Adrenal gland (tissue), 12 donors: ENCODE results near the gene TMEM250. TPM values are rescaled to one million over a fixed set of nuclear protein-coding genes. Genes with fewer than 3 reads are reported as not detected.

Experiments
- DNase-seq, 7 donors: peaks; one replicate each; pipeline ENCODE4 v3.0.0-alpha.2; 2019 to 2020
- H3K27ac ChIP-seq, 5 donors: fragments of 200-600 bp; sonication (generic) in 4 of 5; 1 replicate in 3 of 5; 2 replicates in 2 of 5; pipeline versions ENCODE4 v1.5.1 to v1.8.0; 2016 to 2020; ENCODE audit warnings: mild to moderate bottlenecking in 1 of 5
- H3K27me3 ChIP-seq: fragments of 200-600 bp; 2 replicates; pipeline ENCODE4 v1.8.0; 2021
- H3K36me3 ChIP-seq, 2 donors: fragments of 200-600 bp; replicated peaks in 1 of 2; 1 replicate in 1 of 2; 2 replicates in 1 of 2; pipeline versions ENCODE4 v1.5.1 to v1.8.0; 2018 to 2022
- H3K4me1 ChIP-seq, 2 donors: fragments of 200-600 bp; replicated peaks in 1 of 2; 1 replicate in 1 of 2; 2 replicates in 1 of 2; pipeline versions ENCODE4 v1.5.1 to v1.8.0; 2018 to 2021
- H3K4me3 ChIP-seq, 4 donors: fragments of 200-600 bp; sonication (generic) in 3 of 4; one replicate each; pipeline ENCODE4 v1.5.1; 2016 to 2018
- H3K9me3 ChIP-seq, 3 donors: fragments of 200-600 bp; sonication (generic) in 1 of 3; replicated peaks in 1 of 3; 1 replicate in 2 of 3; 2 replicates in 1 of 3; pipeline versions ENCODE4 v1.5.1 to v1.8.0; 2016 to 2021
- POLR2A ChIP-seq, 2 donors: fragments of 450-650 bp; IDR thresholded peaks; one replicate each; pipeline ENCODE4 v1.6.1; 2017; ENCODE audit warnings: antibody characterized with exemption in 2 of 2, mild to moderate bottlenecking in 2 of 2, moderate library complexity in 1 of 2
- WGBS, 4 donors: extraction: QIAGEN DNeasy Blood & Tissue Kit in 2 of 4; methylation state at CpG; one replicate each; pipeline versions ENCODE4 v1.1.5 to v1.1.7; 2013 to 2017; 5-methylcytosine and 5-hydroxymethylcytosine counted together
- intact Hi-C, 2 donors: fragments of 100-400 bp; cut with DNase I; formaldehyde crosslinking; loops; one replicate each; pipeline versions ENCODE4 v1.14.1 to v1.15.0; 2022 to 2023
- polyA plus RNA-seq, 3 donors: library from polyadenylated mRNA; stranded (reverse); fragments of 200-250 nt in 2 of 3; fragments of 350-450 nt in 1 of 3; fragmentation: Illumina TruSeq in 1 of 3; extraction: RNeasy Lipid Tissue Mini Kit (QIAGEN cat#74804) in 1 of 3; gene quantifications; one replicate each; pipeline ENCODE4 v1.2.3, GENCODE V29; 2013 to 2014
- total RNA-seq, 9 donors: library from RNA; depleted of rRNA in 4 of 9; stranded (reverse); fragments of >200 nt in 4 of 9; fragments of 120-200 nt in 1 of 9; fragmentation: NEBNext Ultra II Directional in 1 of 9; extraction: Animal tissue kit (Norgen Biotek cat#: 25700) in 1 of 9; gene quantifications; one replicate each; pipeline versions ENCODE4 v1.1.0 to v1.2.4, GENCODE V29; 2013 to 2023
- TF ChIP-seq, protein P1 (sequence below), 6 experiments: fragments of 450-650 bp in 4 of 6; fragments of 200-600 bp in 2 of 6; sonication (generic) in 1 of 6; IDR thresholded peaks; 1 replicate in 5 of 6; 2 replicates in 1 of 6; pipeline versions ENCODE4 v1.5.1 to v1.8.0; 2016 to 2021; ENCODE audit warnings: antibody characterized with exemption in 6 of 6, mild to moderate bottlenecking in 2 of 6, moderate library complexity in 1 of 6
- donor health status: healthy with polysubstance abuse.
- donor health status: Bipolar disorder and iron deficiency.
- donor health status: DM: yes; HTN: yes; CAD: no.
- donor health status: DM: no; HTN: no; CAD: no.
- donor health status: DM: no; HTN: no; CAD: no.
- donor health status: DM: yes; HTN: yes; CAD: no.

TMEM250 gene
- total and polyA plus RNA-seq, 12 donors = 5.2 to 47.2 (median 28.0) TPM

DNA sequence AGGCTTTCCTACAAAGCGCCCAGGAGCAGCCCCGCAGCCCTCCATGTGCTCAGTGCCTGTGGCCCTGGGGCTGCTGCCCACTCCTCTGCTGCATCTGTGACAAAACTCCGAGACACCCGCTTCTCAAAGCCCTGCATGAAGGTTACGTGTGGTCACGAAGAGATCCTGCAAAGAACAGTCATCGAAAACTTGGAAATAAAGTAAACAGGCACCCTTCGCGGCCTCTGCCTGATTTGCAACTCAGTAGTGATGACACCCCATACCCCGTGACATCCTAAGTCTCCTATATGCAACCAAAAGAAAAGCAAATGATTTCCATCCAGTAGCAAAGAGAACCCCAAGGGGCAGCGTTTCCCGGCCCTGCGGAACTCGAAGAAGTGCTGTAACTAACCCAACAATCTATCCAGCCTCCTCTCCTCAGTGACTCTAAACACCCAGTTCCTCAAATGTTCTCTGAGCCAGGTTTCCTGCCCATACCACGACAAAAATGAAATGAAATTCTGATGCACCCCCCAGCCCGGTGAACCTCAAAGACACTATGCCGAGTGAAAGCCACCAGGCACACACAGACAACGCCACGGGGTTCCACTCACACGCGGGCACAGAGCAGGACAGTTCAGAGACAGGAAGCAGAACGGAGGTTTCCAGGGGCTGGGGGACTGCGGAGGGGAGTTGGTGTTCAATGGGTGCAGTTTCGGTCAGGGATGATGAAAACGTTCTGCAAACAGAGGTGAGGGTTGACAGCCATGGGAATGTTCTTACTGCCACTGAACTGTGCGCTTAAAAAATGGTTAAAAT, 42.6 kb downstream of the TMEM250 start:
- Histone ChIP-seq H3K27ac (no peak overlapping the region), H3K9me3 (no peaks in the 10 kb centered on the region), H3K36me3 (no peaks in the 10 kb centered on the region), H3K4me1 (peaks cover 12 to 14% of the 10 kb centered on the region in 2 donors), H3K4me3 (no peak overlapping the region), H3K27me3 (no peaks in the 10 kb centered on the region)
- WGBS, 4 donors = 76 to 86% (median 80%) methylated on average over 26 of the region's 26 CpGs
- intact Hi-C loops = loop anchor here in 1 of 2 donors (5.0 kb wide), 1 partner anchor 34 kb away; no protein-coding TSS in a partner anchor
- TF ChIP-seq, protein P1, sequence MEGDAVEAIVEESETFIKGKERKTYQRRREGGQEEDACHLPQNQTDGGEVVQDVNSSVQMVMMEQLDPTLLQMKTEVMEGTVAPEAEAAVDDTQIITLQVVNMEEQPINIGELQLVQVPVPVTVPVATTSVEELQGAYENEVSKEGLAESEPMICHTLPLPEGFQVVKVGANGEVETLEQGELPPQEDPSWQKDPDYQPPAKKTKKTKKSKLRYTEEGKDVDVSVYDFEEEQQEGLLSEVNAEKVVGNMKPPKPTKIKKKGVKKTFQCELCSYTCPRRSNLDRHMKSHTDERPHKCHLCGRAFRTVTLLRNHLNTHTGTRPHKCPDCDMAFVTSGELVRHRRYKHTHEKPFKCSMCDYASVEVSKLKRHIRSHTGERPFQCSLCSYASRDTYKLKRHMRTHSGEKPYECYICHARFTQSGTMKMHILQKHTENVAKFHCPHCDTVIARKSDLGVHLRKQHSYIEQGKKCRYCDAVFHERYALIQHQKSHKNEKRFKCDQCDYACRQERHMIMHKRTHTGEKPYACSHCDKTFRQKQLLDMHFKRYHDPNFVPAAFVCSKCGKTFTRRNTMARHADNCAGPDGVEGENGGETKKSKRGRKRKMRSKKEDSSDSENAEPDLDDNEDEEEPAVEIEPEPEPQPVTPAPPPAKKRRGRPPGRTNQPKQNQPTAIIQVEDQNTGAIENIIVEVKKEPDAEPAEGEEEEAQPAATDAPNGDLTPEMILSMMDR (IDR thresholded peaks at IDR 0.05) = no peak
- no peak for TF ChIP-seq POLR2A (IDR thresholded peaks at IDR 0.05)
- DNase-seq = no peak

DNA sequence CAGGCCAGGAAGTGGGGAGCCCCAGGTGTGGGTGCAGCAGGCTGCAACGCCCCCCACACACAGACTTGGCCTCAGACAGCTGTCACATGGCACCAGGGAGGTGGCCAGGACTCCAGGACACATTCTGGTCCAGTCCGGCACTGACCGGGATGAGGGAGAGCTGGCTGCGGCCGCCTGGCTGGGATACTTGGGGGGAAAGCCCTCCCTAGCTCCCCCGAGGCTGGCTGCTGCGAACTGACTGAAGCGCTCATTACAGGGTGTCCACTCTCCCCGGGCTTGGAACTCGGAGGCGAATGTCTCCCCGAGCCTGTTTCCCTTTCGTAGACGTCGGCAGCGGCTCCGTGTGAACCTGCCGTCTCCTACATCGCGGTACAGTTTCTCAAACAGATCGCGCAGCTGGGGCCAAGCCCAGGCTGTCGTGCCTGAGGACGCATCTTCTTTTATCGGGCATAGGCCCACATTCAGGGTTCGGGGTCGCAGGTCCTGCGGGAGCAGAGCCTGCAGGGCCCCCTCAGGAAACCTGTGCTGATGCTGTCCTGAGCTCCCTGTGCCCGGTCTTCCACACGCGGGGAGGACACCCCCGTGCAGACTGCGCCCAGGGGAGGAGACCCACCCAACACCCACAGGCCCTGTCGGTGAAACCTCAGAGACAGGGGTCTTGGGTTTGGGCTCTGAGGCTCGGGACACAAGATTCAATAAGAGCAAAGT, 43.4 kb downstream of the TMEM250 start:
- TF ChIP-seq POLR2A (IDR thresholded peaks at IDR 0.05) = no peak
- TF ChIP-seq, protein P1 (IDR thresholded peaks at IDR 0.05) = no peak

DNA sequence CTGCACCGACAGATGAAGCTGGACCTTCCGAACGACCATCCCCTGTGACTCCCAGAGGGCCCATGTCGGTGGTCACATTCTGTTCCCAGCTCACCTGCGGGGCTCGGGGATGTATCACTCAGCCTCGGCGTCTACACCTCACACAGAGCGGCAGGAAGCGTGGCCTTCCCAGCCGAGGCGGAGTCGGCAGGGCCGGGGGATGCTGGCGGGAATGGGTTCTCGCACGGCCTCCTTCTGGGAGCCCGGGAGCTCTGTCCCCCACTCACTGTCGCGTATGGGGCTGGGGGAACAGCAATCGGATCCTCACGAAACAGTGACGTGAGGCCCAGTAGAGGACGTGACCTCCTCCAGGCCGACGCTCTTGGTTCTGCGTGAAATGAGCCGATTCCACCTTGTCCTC, 44.0 kb downstream of the TMEM250 start:
- DNase-seq = peak in 1 of 7 donors; percentile 15
- H3K9me3 ChIP-seq = no peaks in the 10 kb centered on the region
- peaks cover 8 to 9% of the 10 kb centered on the region in 2 donors for H3K4me1 ChIP-seq
- TF ChIP-seq POLR2A (IDR thresholded peaks at IDR 0.05) = no peak
- TF ChIP-seq, protein P1 (IDR thresholded peaks at IDR 0.05) = no peak
- WGBS, 4 donors = 92 to 95% (median 95%) methylated on average over 12 to 28 of the region's 28 CpGs
- no peak overlapping the region for H3K27ac ChIP-seq
- intact Hi-C loops = loop anchor here in 1 of 2 donors (5.0 kb wide), 1 partner anchor 32 kb away; no protein-coding TSS in a partner anchor
- no peaks in the 10 kb centered on the region for H3K36me3 ChIP-seq
- H3K27me3 ChIP-seq = no peaks in the 10 kb centered on the region
- H3K4me3 ChIP-seq = no peak overlapping the region

More for the DNA sequence above, 43.4 kb downstream of the TMEM250 start:
- no peaks in the 10 kb centered on the region for H3K9me3 ChIP-seq
- H3K36me3 ChIP-seq = no peaks in the 10 kb centered on the region
- intact Hi-C loops = loop anchor here in 1 of 2 donors (5.0 kb wide), 1 partner anchor 33 kb away; no protein-coding TSS in a partner anchor
- H3K27me3 ChIP-seq = no peaks in the 10 kb centered on the region
- WGBS, 4 donors = 85 to 90% (median 86%) methylated on average over 25 to 35 of the region's 35 CpGs
- H3K27ac ChIP-seq = no peak overlapping the region
- peaks cover 12 to 14% of the 10 kb centered on the region in 2 donors for H3K4me1 ChIP-seq
- peak in 1 of 7 donors; percentile 14 for DNase-seq
- H3K4me3 ChIP-seq = no peak overlapping the region

Other genes with a start within 250 kb of the TMEM250 start
- gene CAMSAP1, start 211.3 kb downstream of the TMEM250 start, total RNA-seq = 100 to 1,000 TPM in 1 of 9 donors, 10 to 100 TPM in 8; 21.4 to 108 (median 29.0) TPM
- gene CAMSAP1, start 211.3 kb downstream of the TMEM250 start, polyA plus RNA-seq = 10 to 100 TPM in 1 of 3 donors, 1 to 10 TPM in 2; 4.6 to 17.9 (median 8.8) TPM
- gene UBAC1, start 157.5 kb downstream of the TMEM250 start, total RNA-seq = 10 to 100 TPM; 25.5 to 51.8 (median 37.4) TPM
- 10 to 100 TPM; 20.2 to 63.3 (median 60.5) TPM for gene UBAC1, start 157.5 kb downstream of the TMEM250 start, polyA plus RNA-seq
- gene NACC2, start 23.6 kb downstream of the TMEM250 start, total RNA-seq = 10 to 100 TPM in 8 of 9 donors, 1 to 10 TPM in 1; 3.3 to 61.0 (median 36.4) TPM
- 10 to 100 TPM in 1 of 3 donors, 1 to 10 TPM in 2; 5.7 to 11.3 (median 7.1) TPM for gene NACC2, start 23.6 kb downstream of the TMEM250 start, polyA plus RNA-seq
- not detected for gene LHX3, start 86.3 kb upstream of the TMEM250 start, total RNA-seq
- not detected for gene LHX3, start 86.3 kb upstream of the TMEM250 start, polyA plus RNA-seq
- 10 to 100 TPM in 4 of 9 donors, 1 to 10 TPM in 5; 6.4 to 14.3 (median 9.5) TPM for gene QSOX2, start 126.9 kb upstream of the TMEM250 start, total RNA-seq
- 10 to 100 TPM in 1 of 3 donors, 1 to 10 TPM in 2; 7.1 to 11.4 (median 7.6) TPM for gene QSOX2, start 126.9 kb upstream of the TMEM250 start, polyA plus RNA-seq
- gene CCDC187, start 185.2 kb upstream of the TMEM250 start, total RNA-seq = under 1 TPM in 8 of 9 donors, not detected in 1; 0.04 to 0.44 (median 0.11) TPM
- under 1 TPM; under 0.01 to 0.08 (median 0.04) TPM for gene CCDC187, start 185.2 kb upstream of the TMEM250 start, polyA plus RNA-seq
- gene GPSM1, start 208.7 kb upstream of the TMEM250 start, total RNA-seq = 10 to 100 TPM in 8 of 9 donors, 1 to 10 TPM in 1; 9.9 to 50.4 (median 16.3) TPM
- gene GPSM1, start 208.7 kb upstream of the TMEM250 start, polyA plus RNA-seq = 10 to 100 TPM in 2 of 3 donors, 1 to 10 TPM in 1; 2.9 to 48.9 (median 31.5) TPM
- 10 to 100 TPM; 12.1 to 28.9 (median 17.6) TPM for gene DNLZ, start 244.9 kb upstream of the TMEM250 start, total RNA-seq
- gene DNLZ, start 244.9 kb upstream of the TMEM250 start, polyA plus RNA-seq = 10 to 100 TPM in 2 of 3 donors, 1 to 10 TPM in 1; 3.1 to 20.5 (median 14.7) TPM